ENCODE measurements around the gene TNIK. TPM values are rescaled to one million over a fixed set of nuclear protein-coding genes. Genes with fewer than 3 reads are reported as not detected.

TNIK gene
- total and polyA plus RNA-seq, 2 experiments from 2014 or later, result 14.6 to 34.3 TPM

DNA sequence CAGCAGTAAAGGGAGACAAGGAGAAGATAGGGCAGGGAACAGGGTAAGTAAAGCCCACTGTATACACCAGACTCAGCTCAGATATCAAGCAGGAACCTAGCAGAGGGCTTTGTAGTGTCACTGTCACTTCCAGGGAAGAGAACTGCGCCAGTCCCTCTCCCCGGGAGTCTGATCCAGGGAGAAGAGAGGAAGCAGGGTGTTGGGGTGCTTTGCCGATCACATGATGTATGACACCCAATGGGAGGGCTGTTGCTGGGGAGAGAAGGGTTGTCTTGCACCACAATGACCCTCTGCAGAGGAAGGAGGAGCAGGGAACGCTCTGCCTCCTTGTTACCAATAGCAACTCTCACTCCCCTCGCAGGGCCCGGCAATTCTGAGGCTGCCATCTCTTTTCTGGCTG, 286.5 kb downstream of the TNIK start:
- Histone ChIP-seq H3K4me2 (no peak overlapping the region), H3K9me2 (ENCODE audit: insufficient read depth) (no peaks in the 10 kb centered on the region), H3K4me3 (no peak overlapping the region), H2AFZ (no peak overlapping the region), H3K27me3 (ENCODE audit: insufficient read depth) (no peaks in the 10 kb centered on the region), H3K27ac (ENCODE audit: low read depth) (no peak overlapping the region), H3F3A (replicated peaks; ENCODE audit: low read depth) (no peaks in the 10 kb centered on the region), H4K20me1 (replicated peaks; ENCODE audit: insufficient read depth) (no peaks in the 10 kb centered on the region), H3K4me1 (ENCODE audit: insufficient read depth) (0 out of 2 replicates have a peak, but pooled peaks cover 3% of the 10 kb centered on the region), H3K79me2 (replicated peaks; ENCODE audit: insufficient read depth) (no peaks in the 10 kb centered on the region), H3K36me3 (ENCODE audit: insufficient read depth) (no peaks in the 10 kb centered on the region)
- Mint-ChIP-seq H3K4me1 (peaks cover 15% of the 10 kb centered on the region), H3K36me3 (ENCODE audit: low read depth) (peaks cover 13% of the 10 kb centered on the region), H3K27ac (no peak overlapping the region), H3K9me3 (no peaks in the 10 kb centered on the region), H3K4me3 (no peak overlapping the region), H3K27me3 (ENCODE audit: insufficient read depth, low read depth, poor library complexity) (no peaks in the 10 kb centered on the region)
- TF ChIP-seq, protein P1, sequence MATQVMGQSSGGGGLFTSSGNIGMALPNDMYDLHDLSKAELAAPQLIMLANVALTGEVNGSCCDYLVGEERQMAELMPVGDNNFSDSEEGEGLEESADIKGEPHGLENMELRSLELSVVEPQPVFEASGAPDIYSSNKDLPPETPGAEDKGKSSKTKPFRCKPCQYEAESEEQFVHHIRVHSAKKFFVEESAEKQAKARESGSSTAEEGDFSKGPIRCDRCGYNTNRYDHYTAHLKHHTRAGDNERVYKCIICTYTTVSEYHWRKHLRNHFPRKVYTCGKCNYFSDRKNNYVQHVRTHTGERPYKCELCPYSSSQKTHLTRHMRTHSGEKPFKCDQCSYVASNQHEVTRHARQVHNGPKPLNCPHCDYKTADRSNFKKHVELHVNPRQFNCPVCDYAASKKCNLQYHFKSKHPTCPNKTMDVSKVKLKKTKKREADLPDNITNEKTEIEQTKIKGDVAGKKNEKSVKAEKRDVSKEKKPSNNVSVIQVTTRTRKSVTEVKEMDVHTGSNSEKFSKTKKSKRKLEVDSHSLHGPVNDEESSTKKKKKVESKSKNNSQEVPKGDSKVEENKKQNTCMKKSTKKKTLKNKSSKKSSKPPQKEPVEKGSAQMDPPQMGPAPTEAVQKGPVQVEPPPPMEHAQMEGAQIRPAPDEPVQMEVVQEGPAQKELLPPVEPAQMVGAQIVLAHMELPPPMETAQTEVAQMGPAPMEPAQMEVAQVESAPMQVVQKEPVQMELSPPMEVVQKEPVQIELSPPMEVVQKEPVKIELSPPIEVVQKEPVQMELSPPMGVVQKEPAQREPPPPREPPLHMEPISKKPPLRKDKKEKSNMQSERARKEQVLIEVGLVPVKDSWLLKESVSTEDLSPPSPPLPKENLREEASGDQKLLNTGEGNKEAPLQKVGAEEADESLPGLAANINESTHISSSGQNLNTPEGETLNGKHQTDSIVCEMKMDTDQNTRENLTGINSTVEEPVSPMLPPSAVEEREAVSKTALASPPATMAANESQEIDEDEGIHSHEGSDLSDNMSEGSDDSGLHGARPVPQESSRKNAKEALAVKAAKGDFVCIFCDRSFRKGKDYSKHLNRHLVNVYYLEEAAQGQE (IDR thresholded peaks at IDR 0.05; ENCODE audit: unreplicated experiment), result no peak
- peak; percentile 92 for ATAC-seq
- peak; percentile 41 for DNase-seq (ENCODE audit: low spot score)

DNA sequence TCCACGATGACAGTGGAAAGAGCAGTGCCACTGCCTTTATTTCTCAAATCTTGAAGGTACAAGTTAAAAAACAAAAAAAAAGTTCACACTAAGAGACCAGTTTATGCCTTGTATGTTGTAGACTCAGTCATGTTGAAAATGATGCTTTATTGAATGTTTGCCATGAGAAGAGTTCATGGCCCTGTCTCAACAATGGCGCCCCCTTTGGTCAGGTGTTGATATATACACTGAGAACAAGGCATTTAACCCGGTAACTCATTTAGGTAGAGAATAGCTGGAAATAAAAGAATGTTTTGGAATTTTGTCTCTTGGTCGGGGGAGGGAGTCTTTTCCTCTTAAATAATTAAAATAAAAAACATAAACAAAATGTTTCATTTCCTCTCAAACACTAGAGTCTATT, 288.1 kb downstream of the TNIK start:
- peaks cover 14% of the 10 kb centered on the region for H3K36me3 Mint-ChIP-seq (ENCODE audit: low read depth)
- H3F3A ChIP-seq (replicated peaks; ENCODE audit: low read depth), result no peaks in the 10 kb centered on the region

More for the DNA sequence above, 288.1 kb downstream of the TNIK start:
- Histone ChIP-seq H2AFZ (no peak overlapping the region), H3K36me3 (ENCODE audit: insufficient read depth) (no peaks in the 10 kb centered on the region), H3K9me2 (ENCODE audit: insufficient read depth) (no peaks in the 10 kb centered on the region), H3K79me2 (replicated peaks; ENCODE audit: insufficient read depth) (no peaks in the 10 kb centered on the region), H3K4me2 (no peak overlapping the region), H3K4me3 (no peak overlapping the region), H3K4me1 (ENCODE audit: insufficient read depth) (peaks cover 3% of the 10 kb centered on the region; the same call in 1 of the 2 replicates), H4K20me1 (replicated peaks; ENCODE audit: insufficient read depth) (no peaks in the 10 kb centered on the region), H3K27me3 (ENCODE audit: insufficient read depth) (no peaks in the 10 kb centered on the region), H3K27ac (ENCODE audit: low read depth) (no peak overlapping the region)
- Mint-ChIP-seq H3K4me3 (no peak overlapping the region), H3K27me3 (ENCODE audit: insufficient read depth, low read depth, poor library complexity) (peaks cover 1% of the 10 kb centered on the region), H3K9me3 (no peaks in the 10 kb centered on the region), H3K4me1 (peaks cover 21% of the 10 kb centered on the region), H3K27ac (no peak overlapping the region)
- DNase-seq (ENCODE audit: low spot score) (peak; percentile 75), ATAC-seq (no peak; the same call in 1 of the 3 replicates)
- TF ChIP-seq, protein P2, sequence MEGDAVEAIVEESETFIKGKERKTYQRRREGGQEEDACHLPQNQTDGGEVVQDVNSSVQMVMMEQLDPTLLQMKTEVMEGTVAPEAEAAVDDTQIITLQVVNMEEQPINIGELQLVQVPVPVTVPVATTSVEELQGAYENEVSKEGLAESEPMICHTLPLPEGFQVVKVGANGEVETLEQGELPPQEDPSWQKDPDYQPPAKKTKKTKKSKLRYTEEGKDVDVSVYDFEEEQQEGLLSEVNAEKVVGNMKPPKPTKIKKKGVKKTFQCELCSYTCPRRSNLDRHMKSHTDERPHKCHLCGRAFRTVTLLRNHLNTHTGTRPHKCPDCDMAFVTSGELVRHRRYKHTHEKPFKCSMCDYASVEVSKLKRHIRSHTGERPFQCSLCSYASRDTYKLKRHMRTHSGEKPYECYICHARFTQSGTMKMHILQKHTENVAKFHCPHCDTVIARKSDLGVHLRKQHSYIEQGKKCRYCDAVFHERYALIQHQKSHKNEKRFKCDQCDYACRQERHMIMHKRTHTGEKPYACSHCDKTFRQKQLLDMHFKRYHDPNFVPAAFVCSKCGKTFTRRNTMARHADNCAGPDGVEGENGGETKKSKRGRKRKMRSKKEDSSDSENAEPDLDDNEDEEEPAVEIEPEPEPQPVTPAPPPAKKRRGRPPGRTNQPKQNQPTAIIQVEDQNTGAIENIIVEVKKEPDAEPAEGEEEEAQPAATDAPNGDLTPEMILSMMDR (conservative IDR thresholded peaks at IDR 0.05; ENCODE audit: low read depth in 2 of 2), result peak; percentile 73 to 83
- TF ChIP-seq ZNF331 (CRISPR knock-in tag; IDR thresholded peaks at IDR 0.05; ENCODE audit: low read depth), result no peak
